COR-L47 (cell line): ENCODE results near the gene CALU.
A peak's percentile ranks its signal among the peaks of the same experiment; 100 is the strongest.

Source experiments
- DNase-seq: peaks from one replicate; lab custom pipeline; 2025; lab: John Stamatoyannopoulos, UW

Gene CALU

DNA sequence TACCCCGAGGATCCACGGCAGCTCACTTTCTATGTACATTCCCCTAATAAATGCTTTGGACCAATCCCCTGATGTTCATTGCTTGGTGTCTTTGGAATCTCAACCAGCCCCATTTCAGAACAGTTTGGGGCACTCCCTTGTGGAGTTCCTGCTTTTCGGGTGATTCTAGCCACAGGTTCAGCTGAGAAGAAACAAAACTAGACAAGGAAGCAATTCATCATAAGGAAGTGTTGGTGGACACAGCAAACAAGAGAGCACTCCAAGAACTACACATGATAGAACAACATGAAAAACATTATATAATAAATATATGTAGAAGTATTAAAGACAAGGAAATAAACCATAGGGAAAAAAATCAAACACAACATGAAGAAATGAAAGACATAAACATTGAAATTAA is 46.6 kb downstream of the CALU start:
- no peak for DNase-seq

DNA sequence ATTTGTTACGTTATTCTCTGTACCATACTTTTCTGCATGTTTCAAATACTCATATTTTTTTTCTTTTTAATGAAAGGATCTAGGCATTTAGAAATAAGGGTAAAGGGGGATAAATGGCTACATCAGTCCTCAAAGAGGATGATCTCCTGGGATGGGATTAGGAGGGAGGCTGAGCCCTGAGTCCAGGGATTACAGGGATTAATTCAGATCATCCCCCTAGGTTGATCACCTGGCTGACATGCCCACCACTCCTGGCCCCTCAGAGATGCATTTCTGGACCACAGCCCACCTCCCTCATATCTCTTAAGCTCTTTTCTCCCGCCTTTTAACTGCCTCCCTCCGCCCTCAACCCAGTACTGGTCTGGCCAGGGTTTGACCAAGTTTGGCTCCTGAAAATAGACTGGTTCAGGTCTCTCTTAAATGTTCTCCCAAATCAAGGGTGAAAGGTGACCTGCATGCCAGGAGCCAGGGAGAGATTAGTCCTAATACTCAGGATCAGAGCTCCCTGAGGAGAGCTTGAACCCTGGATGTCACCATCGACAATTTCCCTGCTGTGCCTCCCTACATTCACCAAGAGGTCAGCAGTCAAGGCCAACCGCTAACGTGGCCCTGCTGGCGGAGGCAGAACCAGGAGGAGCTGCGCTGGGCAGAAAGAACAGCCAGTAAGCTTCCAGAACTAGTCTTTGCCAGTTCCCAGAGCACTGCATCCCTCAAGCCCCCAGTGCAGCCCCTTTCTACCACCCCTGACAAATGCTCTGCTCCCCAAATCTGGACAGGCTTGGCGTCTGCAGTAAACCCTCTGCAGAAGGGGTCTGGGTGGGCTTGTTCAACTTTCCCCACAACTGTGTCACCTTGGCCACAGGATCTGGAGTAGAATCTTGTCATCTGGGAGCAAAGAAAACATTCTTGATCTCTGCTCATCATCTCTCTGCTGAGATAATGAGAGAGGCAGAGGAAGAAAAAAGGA is 49.6 kb downstream of the CALU start:
- no peak for DNase-seq

DNA sequence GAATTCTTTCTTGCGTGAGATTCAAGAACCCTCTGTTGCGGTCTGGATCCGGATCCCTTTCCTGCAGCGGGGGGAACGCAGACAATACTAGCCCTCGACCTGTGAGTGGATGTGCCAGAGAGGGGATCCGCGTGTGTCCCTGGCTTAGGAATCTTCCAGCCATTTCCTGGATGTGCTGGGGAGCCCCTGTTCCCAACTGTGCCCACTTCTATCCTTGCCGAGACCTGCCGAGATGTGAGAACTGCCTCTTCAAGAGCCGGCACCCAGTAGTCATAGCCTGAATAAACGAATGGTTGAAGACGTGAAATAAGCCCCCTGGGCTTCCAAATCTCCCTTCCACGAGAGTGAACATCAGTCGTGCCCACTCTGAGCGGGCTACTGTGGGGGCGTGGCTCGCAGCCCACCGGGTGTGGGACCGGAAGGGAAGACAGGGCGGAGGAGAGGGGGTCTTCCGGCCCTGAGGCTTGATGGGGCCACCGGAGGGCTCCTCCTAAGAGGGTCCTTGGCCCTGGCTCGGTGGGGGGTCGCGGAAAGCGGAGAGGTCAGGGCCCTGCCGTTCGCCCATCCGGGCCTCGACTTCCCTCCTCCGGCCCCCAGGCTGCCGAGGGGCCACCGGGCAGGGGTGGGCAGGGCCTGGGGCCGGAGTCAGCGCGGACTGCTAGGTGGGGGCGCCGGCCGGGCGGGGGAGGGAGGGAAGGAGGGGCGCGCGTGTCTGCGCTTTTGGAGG is 51.3 kb downstream of the CALU start:
- no peak for DNase-seq

DNA sequence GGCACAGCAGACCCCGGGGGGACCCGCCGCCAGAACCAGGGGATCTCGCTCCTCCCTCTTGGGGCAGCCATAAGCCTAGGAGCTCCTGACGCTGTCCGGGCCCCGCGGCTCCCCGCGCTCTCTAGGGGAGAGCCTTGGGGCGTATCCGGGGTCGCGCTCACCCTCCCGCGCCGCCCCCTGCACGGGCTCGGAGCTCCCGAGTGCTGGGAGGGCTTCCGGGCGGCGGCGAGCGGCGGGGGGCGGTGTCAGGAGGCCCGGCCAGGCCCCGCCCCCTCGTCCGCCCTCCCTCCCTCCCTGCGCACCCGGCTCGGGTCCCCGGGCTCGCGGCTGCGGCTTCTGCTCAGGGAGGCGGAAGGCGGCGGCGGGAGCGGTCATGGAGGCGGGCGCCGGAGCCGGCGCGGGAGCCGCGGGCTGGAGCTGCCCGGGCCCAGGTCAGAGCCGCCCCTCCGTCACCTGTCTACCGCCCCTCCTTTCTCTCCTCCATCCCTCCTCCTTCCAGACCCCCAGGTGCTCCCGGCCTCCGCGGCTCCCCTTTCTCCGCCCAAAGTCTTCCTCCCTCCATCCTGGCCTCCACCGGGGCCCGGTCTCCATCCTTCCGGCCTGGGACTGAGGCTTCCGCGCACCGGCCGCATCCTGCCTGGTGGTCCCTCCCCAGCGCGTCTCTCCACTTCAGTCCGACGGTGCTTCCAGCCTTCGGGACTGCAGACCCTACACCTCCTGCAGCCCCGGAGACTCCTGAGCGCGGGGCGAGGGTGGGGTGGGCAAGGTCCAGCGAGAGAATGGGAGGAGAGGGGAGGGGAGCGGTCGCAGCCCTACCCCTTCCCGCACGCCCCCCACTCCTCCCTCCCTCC is 52.2 kb downstream of the CALU start, which contains the start of gene CCDC136:
Gene CCDC136 (plus strand): TSS at position 848 of the 851 bp plus-strand sequence. CDS start 444 bp downstream, outside the sequence.
- DNase-seq, result peak; percentile 47

DNA sequence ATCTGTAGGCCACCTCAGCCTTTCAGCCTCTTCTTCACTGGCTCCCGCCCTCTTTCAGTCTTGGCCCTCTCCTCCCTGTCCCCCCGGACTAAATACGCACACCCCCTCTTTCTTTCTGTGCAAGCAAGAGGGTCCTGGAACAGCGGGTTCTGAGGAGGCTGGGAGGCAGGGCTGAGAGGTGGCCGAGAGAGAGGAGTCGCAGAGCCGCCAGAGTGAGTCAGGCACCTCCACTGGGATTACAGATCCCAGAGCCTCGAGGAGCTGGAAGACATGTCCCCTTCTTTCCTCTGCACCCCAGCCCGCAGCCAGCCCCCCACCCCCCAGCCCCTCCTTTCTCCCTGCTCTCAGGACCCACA is 52.8 kb downstream of the CALU start:
- DNase-seq, result peak; percentile 1

DNA sequence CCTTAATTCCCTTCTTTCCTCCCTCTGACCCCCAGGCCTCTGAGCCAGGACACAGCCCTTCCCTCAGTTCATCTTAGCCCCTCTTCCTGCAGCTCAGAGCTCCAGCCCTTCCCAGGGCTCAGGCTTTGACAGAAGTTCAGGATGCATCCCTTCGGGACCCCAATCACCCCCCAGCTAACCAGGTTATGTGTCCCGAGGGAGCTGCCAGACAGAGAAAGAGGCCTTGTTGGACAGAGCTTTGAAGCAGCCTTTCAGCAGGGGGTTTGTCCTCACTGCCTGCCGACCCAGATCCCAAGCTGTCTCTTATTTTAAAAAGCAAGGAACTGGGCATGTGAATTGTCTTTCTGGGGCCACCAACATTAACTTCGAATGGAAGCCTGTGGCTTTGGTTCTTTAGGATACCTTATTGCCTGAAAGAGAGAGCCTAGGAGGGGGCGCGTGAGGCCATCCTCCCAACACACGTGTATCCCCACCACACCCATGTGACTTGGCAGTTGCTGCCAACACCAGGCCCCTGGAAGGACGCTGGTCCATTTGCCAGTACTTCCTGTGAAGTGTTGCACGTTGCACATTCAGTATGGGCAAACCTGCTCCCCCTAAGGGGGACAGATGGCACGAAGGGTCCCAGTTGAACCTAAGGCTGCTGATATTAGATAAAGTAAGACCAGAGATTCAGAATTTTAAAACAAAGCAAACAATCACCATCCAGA is 53.5 kb downstream of the CALU start:
- peak; percentile 4 for DNase-seq

DNA sequence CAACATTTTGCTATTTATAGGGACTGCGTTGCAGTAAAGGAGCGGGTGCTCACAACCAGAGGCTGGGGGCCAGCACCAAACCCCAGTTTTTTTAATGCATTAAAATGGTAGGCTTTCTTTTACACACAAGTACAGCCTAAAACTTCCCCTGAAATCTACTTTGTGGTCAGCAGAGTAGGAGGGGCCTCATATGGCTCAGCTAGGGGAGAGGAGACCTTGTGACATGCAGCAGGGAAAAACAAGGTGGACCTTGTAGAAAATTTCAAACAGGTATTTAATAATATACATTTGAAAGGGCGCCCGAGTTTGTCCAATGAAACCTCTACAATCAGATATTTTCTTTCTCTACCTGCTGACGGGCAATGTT is 54.0 kb downstream of the CALU start:
- no peak for DNase-seq

DNA sequence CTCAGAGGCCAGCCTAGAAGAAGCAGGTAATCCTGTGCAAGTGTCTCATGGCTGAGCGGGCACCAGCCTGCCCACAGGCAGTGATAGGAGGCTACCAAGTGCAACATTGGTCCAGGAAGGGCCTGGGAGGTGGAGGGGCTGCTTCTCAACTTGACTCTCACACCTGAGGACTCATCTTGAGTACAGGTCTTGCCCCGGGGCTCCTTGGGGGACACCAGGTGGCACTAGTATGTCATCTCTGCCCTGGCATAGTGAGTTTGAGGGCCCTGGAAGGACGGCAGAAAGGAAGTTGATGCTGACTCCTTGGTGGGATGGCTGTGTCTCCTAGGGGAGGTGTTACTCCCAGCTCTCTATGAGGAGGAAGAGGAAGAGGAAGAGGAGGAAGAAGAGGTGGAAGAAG is 54.9 kb downstream of the CALU start:
- DNase-seq, result peak; percentile 2

DNA sequence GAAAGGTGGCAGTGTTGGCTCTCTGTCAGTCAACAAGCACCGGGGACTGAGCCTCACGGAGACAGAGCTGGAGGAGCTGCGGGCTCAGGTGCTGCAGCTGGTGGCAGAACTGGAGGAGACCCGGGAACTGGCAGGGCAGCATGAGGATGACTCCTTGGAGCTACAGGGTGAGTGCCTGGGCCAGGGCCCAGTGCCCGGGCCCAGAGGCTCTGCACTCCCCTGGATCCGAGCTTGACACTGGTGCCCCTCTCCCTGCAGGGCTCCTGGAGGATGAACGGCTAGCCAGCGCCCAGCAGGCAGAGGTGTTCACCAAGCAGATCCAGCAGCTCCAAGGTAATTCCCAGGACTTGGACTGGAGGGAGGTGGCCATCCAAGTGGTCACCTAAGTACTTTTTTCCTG is 55.3 kb downstream of the CALU start:
- DNase-seq, result no peak

DNA sequence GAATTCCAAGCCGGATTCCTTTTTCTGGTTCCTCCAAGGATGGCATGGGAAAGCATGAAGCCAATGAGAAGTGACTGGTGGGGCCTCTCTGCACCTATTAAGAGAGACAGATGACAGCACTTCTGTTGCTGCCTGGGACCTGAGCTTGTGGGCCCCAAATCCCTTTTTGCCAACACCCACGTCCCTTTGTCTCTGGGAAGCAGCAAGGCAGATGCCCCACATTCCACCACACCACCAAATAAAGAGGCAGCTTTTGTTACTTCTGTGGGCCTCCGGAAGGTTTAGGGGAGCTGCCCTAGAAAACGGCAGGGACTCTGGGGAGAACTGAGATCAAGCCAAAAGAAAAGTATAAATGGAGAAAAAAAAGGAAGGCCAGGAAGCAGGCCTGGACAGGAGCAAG is 56.0 kb downstream of the CALU start:
- DNase-seq, result no peak

DNA sequence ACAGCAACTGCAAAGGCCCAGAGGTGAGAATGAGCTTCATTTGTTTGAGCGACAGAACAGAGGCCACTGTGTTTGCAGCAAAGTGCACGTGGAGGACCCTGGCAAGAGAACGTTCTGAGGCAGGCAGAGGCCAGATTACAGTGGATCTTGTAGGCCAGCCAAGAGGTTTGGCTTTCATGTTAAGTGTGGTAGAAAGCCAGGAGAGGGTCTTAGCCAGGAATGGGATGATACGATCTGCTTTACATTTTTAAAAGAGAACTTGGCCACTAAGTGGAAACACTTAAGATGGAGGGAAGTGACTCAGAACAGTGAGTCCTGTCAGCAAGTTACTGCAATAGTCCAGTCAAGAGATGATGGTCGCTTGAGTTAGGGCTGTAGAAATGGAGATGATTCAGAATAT is 57.2 kb downstream of the CALU start:
- DNase-seq, result no peak

DNA sequence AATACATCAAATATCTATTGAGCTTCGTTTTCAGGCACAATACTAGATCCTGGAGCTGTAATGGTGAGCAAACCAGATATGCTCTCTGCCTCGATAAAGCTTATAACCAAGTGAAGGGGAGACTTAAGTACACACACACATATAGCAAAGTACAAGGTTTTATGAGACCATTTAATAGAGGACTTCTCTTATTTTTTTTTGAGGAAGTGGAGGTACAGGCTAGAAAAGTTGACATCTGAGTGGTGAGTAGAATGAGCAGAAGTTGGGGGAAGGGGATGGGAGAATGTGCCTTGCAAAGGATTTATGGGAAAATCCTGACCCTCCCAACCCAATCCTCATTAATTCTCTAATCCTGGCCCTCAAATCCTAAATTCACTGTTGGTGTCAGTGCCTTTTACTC is 60.3 kb downstream of the CALU start:
- DNase-seq, result no peak

DNA sequence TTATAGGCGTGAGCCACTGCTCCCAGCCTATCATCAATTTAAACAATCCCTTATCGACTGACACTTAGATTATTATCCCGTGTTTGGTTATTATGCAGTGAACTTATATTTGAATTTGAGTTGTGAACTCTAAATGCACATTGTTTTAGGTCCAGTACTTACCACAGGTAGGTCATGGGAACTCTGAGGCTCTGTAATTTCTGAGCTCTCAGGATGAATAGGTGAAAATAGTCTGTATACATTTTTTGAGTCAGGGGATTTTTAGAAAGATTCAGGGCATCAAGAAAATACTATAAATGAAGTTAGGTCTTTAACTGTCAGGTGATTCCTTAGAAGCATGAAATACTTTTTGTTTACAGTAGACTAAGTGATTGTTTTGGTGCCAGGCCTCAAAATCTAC is 61.4 kb downstream of the CALU start:
- no peak for DNase-seq

DNA sequence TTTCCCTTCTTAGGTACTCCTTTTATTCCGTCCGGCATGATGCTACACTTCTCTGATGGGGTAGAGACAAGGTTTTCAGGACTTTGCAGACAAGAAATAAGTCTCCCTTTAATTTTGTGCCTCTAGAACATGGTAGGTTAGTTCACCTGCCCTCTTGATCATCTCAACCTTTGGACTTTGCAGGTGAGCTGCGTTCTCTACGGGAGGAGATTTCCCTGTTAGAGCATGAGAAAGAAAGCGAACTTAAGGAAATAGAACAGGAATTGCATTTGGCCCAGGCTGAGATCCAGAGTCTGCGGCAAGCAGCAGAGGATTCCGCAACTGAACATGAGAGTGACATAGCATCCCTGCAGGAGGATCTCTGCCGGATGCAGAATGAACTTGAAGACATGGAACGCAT is 61.8 kb downstream of the CALU start:
- DNase-seq, result no peak

DNA sequence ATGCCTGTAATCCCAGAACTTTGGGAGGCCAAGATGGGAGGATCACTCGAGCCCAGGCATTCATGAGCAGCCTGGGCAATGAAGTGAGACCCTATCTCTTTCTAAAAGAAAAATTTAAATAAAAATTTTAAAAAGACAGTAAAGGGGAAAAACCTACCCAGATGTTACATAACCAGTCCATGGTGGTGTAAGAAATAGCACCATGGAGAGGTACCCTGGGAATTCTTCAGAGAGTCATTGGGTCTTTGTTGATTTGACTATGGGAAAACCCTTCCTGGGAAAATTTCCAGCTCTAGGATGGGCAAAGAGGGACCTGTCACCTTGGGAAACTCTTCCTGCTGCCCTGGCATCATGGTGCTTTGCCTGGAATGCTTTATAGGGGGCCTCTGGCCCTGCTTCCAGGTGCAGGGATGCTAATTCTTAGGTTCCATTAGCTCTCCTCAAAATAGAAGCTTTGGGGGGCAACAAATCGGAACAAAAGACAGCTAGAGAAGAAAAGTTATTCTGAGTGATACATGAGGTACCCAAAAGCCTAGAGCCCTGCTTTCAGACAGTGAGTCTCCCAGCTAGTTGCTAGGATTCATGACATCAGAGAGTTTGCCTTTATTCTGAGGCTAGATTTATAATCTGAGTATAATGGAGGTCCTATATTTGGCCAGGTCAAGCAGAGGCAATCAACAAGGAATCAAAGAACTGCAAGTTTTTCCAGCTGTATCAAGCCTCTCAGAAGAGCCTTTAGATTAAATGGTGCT is 62.7 kb downstream of the CALU start:
- no peak for DNase-seq

DNA sequence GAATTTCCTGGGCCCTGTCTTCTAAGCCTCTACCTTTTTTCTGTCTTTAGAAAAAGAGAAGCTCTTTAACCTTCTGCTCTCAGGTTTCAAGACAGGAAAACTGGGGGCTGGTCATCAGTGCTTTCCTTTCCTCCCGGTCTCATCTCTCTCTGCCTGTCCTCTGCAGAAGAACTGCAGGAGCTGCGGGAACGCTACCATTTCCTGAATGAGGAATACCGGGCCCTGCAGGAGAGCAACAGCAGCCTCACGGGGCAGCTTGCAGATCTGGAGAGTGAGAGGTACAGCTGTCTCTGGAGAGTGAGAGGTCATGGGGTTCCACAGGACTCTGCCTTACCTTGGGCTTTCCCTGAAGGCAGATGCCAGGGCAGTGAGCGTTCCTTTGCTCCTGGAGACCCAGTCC is 65.3 kb downstream of the CALU start:
- no peak for DNase-seq

DNA sequence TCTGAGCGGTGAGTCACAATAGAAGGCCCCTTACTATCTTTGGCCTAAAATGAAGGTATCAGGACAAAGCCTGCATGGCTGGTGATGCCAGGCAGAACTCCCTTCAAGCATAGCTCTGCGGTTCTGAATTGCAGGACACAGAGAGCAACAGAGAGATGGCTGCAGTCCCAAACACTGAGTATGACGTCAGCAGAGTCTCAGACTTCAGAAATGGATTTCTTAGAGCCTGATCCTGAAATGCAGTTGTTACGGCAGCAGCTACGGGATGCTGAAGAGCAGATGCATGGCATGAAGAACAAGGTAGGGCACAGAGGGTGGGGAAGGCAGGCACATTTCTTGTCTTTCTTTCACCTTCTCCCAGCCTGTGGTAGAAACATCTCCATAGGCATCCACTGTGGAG is 66.1 kb downstream of the CALU start:
- no peak for DNase-seq

DNA sequence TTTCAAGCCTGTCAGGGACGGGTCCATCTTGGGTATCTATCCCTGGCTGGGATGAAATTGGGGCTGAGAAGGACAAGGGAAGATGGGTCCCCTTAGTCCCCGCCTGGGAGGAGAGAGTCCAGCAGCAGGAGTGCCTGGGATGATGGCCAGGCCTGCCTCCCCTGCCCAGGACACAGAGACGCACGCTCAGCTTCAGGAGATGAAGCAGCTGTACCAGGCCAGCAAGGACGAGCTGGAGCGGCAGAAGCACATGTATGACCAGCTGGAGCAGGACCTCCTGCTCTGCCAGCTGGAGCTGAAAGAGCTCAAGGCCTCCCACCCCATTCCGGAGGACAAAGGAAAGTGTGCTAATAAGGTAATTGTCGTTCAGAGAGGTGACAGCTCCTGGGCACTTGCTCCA is 68.0 kb downstream of the CALU start:
- no peak for DNase-seq

DNA sequence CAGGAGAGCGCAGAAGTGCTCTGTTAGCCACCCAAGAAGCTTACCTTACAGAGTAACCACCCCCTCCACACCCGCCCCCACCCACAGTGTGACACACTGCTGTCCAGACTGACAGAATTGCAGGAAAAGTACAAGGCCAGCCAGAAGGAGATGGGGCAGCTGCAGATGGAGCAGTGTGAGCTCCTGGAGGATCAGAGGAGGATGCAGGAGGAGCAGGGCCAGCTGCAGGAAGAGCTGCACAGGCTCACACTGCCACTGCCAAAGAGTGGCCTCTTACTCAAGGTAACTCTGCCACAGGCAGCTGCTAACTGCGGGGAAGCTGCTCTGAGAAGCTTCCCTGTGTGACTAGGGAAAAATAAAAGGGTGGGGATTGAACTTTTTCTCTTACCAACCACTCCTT is 70.2 kb downstream of the CALU start:
- peak; percentile 3 for DNase-seq

DNA sequence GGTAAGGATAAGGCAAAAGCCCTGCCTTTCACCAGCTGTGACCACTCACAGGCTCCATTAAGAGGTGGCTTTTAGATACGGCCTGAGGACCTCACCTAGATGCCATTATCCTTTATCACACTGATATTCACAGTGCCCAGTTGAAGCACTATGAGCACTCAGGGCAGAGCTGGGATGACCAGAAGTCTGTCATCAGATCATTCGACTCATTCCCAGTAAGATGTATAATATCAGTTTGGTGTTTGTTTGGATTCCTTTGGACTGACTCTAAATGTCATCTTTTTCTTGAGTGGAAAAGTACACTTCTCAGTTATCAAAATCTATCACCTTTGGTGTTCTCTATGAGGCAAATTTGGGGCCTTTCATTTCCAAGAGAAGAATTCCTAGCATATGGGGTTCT is 71.3 kb downstream of the CALU start:
- DNase-seq, result no peak

DNA sequence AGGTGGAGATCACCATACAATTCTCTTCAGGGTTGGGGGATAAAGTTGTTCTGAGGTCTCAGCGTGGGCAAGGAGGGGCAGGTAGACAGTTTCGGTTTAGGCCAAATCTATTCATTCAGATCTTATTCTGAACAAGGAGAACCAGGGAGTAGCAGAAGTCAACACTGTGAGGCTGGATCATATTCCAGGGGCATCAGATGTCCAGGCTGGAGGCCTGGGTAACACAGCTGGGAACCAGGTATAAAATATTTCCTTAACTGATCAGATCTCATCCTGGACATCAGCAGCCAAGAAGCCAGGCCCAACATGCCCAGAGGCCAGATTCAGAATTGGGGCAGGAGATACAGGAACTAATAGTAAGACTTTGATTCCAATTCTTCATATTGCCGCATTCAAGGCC is 71.8 kb downstream of the CALU start:
- DNase-seq, result no peak
